Keratinocyte (primary cell): ENCODE data around the gene JAK1. TPM values are rescaled to one million over a fixed set of nuclear protein-coding genes. Genes with fewer than 3 reads are reported as not detected.

ENCODE experiments used
- DNase-seq: peaks from one replicate; pipeline ENCODE4 v3.0.0-alpha.2; 2011; ENCODE audit warnings: low read depth, missing footprints, low spot score
- FAIRE-seq: peaks from 2 replicates; lab custom pipeline; 2011; peaks lifted over from hg19 to GRCh38; lab: Jason Lieb, UNC
- H2AFZ ChIP-seq: 2 replicates; pipeline ENCODE4 v1.6.0; 2012; ENCODE audit warnings: low read length, control low read depth, inconsistent platforms; ENCODE audit not compliant: control insufficient read depth
- H3K27ac ChIP-seq: 2 replicates; pipeline ENCODE4 v1.5.1; 2011; ENCODE audit warnings: low read length; ENCODE audit not compliant: control insufficient read depth, insufficient read depth
- H3K27me3 ChIP-seq: 3 replicates; pipeline ENCODE4 v1.6.0; 2011; ENCODE audit warnings: low read length; ENCODE audit not compliant: control insufficient read depth, insufficient read depth; ENCODE audit errors: extremely low read depth
- H3K36me3 ChIP-seq, 2 experiments: 2 replicates in 1 of 2; 3 replicates in 1 of 2; pipeline ENCODE4 v1.5.1; 2011; ENCODE audit warnings: low read length in 2 of 2, mild to moderate bottlenecking in 1 of 2; ENCODE audit not compliant: control insufficient read depth in 2 of 2, insufficient read depth in 2 of 2; ENCODE audit errors: extremely low read depth in 1 of 2
- H3K4me1 ChIP-seq: 3 replicates; pipeline ENCODE4 v1.5.1; 2011; ENCODE audit warnings: low read length; ENCODE audit not compliant: control insufficient read depth, insufficient read depth; ENCODE audit errors: extremely low read depth
- H3K4me2 ChIP-seq: 3 replicates; pipeline ENCODE4 v1.6.0; 2011; ENCODE audit warnings: low read depth, low read length; ENCODE audit not compliant: control insufficient read depth, insufficient read depth; ENCODE audit errors: extremely low read depth
- H3K4me3 ChIP-seq, 3 experiments: fragments of 200-600 bp in 1 of 3; sonication (generic) in 1 of 3; 2 replicates in 2 of 3; 3 replicates in 1 of 3; pipeline ENCODE4 v1.5.1; 2011 to 2016; ENCODE audit warnings: low read length in 3 of 3, mild to moderate bottlenecking in 3 of 3, control low read depth in 2 of 3, inconsistent platforms in 1 of 3, low read depth in 1 of 3, mixed read lengths in 1 of 3, mixed run types in 1 of 3, moderate library complexity in 1 of 3; ENCODE audit not compliant: control insufficient read depth in 2 of 3, insufficient read depth in 2 of 3; ENCODE audit errors: extremely low read depth in 1 of 3
- H3K79me2 ChIP-seq: 2 replicates; pipeline ENCODE4 v1.6.0; 2012; ENCODE audit warnings: low read length; ENCODE audit not compliant: control insufficient read depth, insufficient read depth
- H3K9ac ChIP-seq: 3 replicates; pipeline ENCODE4 v1.6.0; 2011; ENCODE audit warnings: low read length; ENCODE audit not compliant: control insufficient read depth, insufficient read depth; ENCODE audit errors: extremely low read depth
- H3K9me1 ChIP-seq: 3 replicates; pipeline ENCODE4 v1.6.0; 2011; ENCODE audit warnings: low read length; ENCODE audit not compliant: control insufficient read depth, insufficient read depth; ENCODE audit errors: extremely low read depth
- H3K9me3 ChIP-seq: 2 replicates; pipeline ENCODE4 v1.5.1; 2012; ENCODE audit warnings: low read depth, low read length; ENCODE audit not compliant: control insufficient read depth
- H4K20me1 ChIP-seq: 3 replicates; pipeline ENCODE4 v1.6.0; 2011; ENCODE audit warnings: low read length; ENCODE audit not compliant: control insufficient read depth, insufficient read depth; ENCODE audit errors: extremely low read depth
- CTCF ChIP-seq, 3 experiments: IDR thresholded peaks in 1 of 3; conservative IDR thresholded peaks in 1 of 3; optimal IDR thresholded peaks in 1 of 3; 2 replicates in 2 of 3; 3 replicates in 1 of 3; pipeline versions ENCODE3 to v1.5.1; 2011; ENCODE audit warnings: low read length in 3 of 3, mild to moderate bottlenecking in 3 of 3, moderate library complexity in 2 of 3, control low read depth in 1 of 3, inconsistent platforms in 1 of 3; ENCODE audit not compliant: insufficient read depth in 2 of 3; ENCODE audit errors: extremely low read depth in 1 of 3
- EZH2 ChIP-seq: IDR thresholded peaks from one replicate; pipeline ENCODE4 v1.6.1; 2012; ENCODE audit warnings: inconsistent platforms, mild to moderate bottlenecking, low read length, moderate library complexity
- dilution Hi-C: fragments of 300-500 bp; cut with MboI; formaldehyde crosslinking; loops from one replicate; pipeline ENCODE4 v1.7.0; 2020; ENCODE audit warnings: low sequenced_read_pairs; ENCODE audit not compliant: extremely low pct_ligation_motif_present
- polyA plus RNA-seq, 5 experiments: library from polyadenylated mRNA; depleted of rRNA in 3 of 5; stranded (reverse) in 3 of 5; stranded (forward) in 1 of 5; unstranded in 1 of 5; fragments of >200 nt; gene quantifications; 1 replicate in 1 of 5; 2 replicates in 3 of 5; 3 replicates in 1 of 5; pipeline versions ENCODE4 v1.2.1 to v1.2.3, GENCODE V29; 2011 to 2012; ENCODE audit warnings: missing spikeins in 2 of 5, low read depth in 1 of 5, low replicate concordance in 1 of 5

The JAK1 gene
- polyA plus RNA-seq, 1 donor (not counting 4 experiments of a cell fraction or from before 2014, with no cell fraction given) = 50.9 TPM

- no peak for DNase-seq
- H3K9me1 ChIP-seq = no peaks in the 10 kb centered on the region
- TF ChIP-seq CTCF (optimal IDR thresholded peaks at IDR 0.05 in 1 of 3, IDR thresholded peaks at IDR 0.05 in 1 of 3, conservative IDR thresholded peaks at IDR 0.05 in 1 of 3; ENCODE audit: extremely low read depth in 1 of 3, insufficient read depth in 2 of 3, low read length in 3 of 3) (no peak), EZH2 (no peak)
- H3K27ac ChIP-seq = no peak overlapping the region
- H2AFZ ChIP-seq = no peak overlapping the region
- no peaks in the 10 kb centered on the region for H4K20me1 ChIP-seq
- H3K9me3 ChIP-seq = no peaks in the 10 kb centered on the region
- H3K4me1 ChIP-seq = no peaks in the 10 kb centered on the region
- no peaks in the 10 kb centered on the region for H3K27me3 ChIP-seq
- dilution Hi-C loops = no loop called here
- no peaks in the 10 kb centered on the region for H3K36me3 ChIP-seq
- H3K9ac ChIP-seq = no peak overlapping the region
- no peak for FAIRE-seq
- H3K4me3 ChIP-seq = no peak overlapping the region
- no peak overlapping the region for H3K4me2 ChIP-seq
- H3K79me2 ChIP-seq = no peaks in the 10 kb centered on the region
These were observed 164.4 kb downstream of the JAK1 start for GRCh38 chr1:64801851-64802523.

- TF ChIP-seq EZH2 (no peak), CTCF (optimal IDR thresholded peaks at IDR 0.05 in 1 of 3, IDR thresholded peaks at IDR 0.05 in 1 of 3, conservative IDR thresholded peaks at IDR 0.05 in 1 of 3; ENCODE audit: extremely low read depth in 1 of 3, insufficient read depth in 2 of 3, low read length in 3 of 3) (no peak)
- H3K27me3 ChIP-seq = no peaks in the 10 kb centered on the region
- no peak overlapping the region for H3K9ac ChIP-seq
- no peak overlapping the region for H3K4me3 ChIP-seq
- no peaks in the 10 kb centered on the region for H3K36me3 ChIP-seq
- DNase-seq = no peak
- dilution Hi-C loops = no loop called here
- no peaks in the 10 kb centered on the region for H3K79me2 ChIP-seq
- H3K4me1 ChIP-seq = no peaks in the 10 kb centered on the region
- no peak overlapping the region for H3K27ac ChIP-seq
- H3K4me2 ChIP-seq = no peak overlapping the region
- H3K9me3 ChIP-seq = no peaks in the 10 kb centered on the region
- H4K20me1 ChIP-seq = no peaks in the 10 kb centered on the region
- no peaks in the 10 kb centered on the region for H3K9me1 ChIP-seq
- no peak for FAIRE-seq
- no peak overlapping the region for H2AFZ ChIP-seq
These were observed 167.5 kb downstream of the JAK1 start for GRCh38 chr1:64798872-64799271.
